H1 (cell line): ENCODE measurements around the gene TMEM108. TPM values are rescaled to one million over a fixed set of nuclear protein-coding genes. Genes with fewer than 3 reads are reported as not detected.

Experiments used
- CTCF ChIA-PET: fragments of 300-600 bp; sonication (Branson Sonifier 250); formaldehyde crosslinking; loops from one replicate; lab custom pipeline; 2021; ENCODE audit not compliant: partially characterized antibody; lab: Charles Lee
- POLR2A ChIA-PET: fragments of 300-600 bp; sonication (Branson Sonifier 250); formaldehyde crosslinking; loops from one replicate; lab custom pipeline; 2021; ENCODE audit warnings: inconsistent platforms; ENCODE audit not compliant: partially characterized antibody; lab: Charles Lee
- DNase-seq, 2 experiments: peaks; one replicate each; pipeline versions ENCODE4 v3.0.0 to v3.0.0-alpha.2; 2010 to 2022; ENCODE audit warnings: low spot score in 2 of 2, low read depth in 1 of 2, mixed read lengths in 1 of 2
- FAIRE-seq: peaks from 2 replicates; lab custom pipeline; 2011; peaks lifted over from hg19 to GRCh38; lab: Jason Lieb, UNC
- H2AFZ ChIP-seq: 2 replicates; pipeline ENCODE4 v1.8.1; 2012; ENCODE audit warnings: low read length, inconsistent platforms
- H2AK5ac ChIP-seq: 2 replicates; pipeline ENCODE4 v1.6.1; 2013; ENCODE audit warnings: low read depth, low read length
- H2BK120ac ChIP-seq: replicated peaks from 2 replicates; pipeline ENCODE3; 2013; ENCODE audit warnings: low read depth, low read length, inconsistent platforms
- H2BK12ac ChIP-seq: 2 replicates; pipeline ENCODE4 v1.6.1; 2013; ENCODE audit warnings: low read depth, low read length
- H2BK15ac ChIP-seq: 2 replicates; pipeline ENCODE4 v1.6.1; 2013; ENCODE audit warnings: low read length
- H2BK20ac ChIP-seq: 2 replicates; pipeline ENCODE4 v1.6.1; 2013; ENCODE audit warnings: low read length
- H2BK5ac ChIP-seq: 2 replicates; pipeline ENCODE4 v1.6.1; 2013; ENCODE audit warnings: low read depth, low read length
- H3K14ac ChIP-seq: 2 replicates; pipeline ENCODE4 v1.6.1; 2013; ENCODE audit warnings: inconsistent platforms; ENCODE audit not compliant: insufficient read length
- H3K18ac ChIP-seq: 2 replicates; pipeline ENCODE4 v1.6.1; 2013; ENCODE audit warnings: low read length; ENCODE audit errors: extremely low read depth
- H3K23ac ChIP-seq: 2 replicates; pipeline ENCODE4 v1.6.1; 2013; ENCODE audit warnings: inconsistent platforms; ENCODE audit not compliant: insufficient read length
- H3K23me2 ChIP-seq: 2 replicates; pipeline ENCODE4 v1.6.1; 2013; ENCODE audit warnings: low read depth, low read length
- H3K27ac ChIP-seq: 2 replicates; pipeline ENCODE4 v1.6.1; 2011; ENCODE audit warnings: low read depth, low read length, inconsistent platforms
- H3K27me3 ChIP-seq, 4 experiments: replicated peaks in 1 of 4; 1 replicate in 1 of 4; 2 replicates in 3 of 4; pipeline versions ENCODE4 v1.6.1 to v1.8.1; 2011 to 2013; ENCODE audit warnings: low read length in 3 of 4, mild to moderate bottlenecking in 3 of 4, inconsistent platforms in 2 of 4, mixed read lengths in 2 of 4, moderate library complexity in 1 of 4; ENCODE audit not compliant: control insufficient read depth in 3 of 4, insufficient read depth in 3 of 4; ENCODE audit errors: extremely low read depth in 1 of 4
- H3K36me3 ChIP-seq, 4 experiments: 2 replicates each; pipeline versions ENCODE4 v1.6.1 to v1.8.1; 2011 to 2013; ENCODE audit warnings: mild to moderate bottlenecking in 4 of 4, low read length in 3 of 4, moderate library complexity in 2 of 4, control low read depth in 1 of 4, inconsistent platforms in 1 of 4; ENCODE audit not compliant: insufficient read depth in 4 of 4, control insufficient read depth in 2 of 4
- H3K4ac ChIP-seq: replicated peaks from 2 replicates; pipeline ENCODE3; 2013; ENCODE audit warnings: low read length, low read depth, mixed read lengths, inconsistent platforms; ENCODE audit not compliant: insufficient read length
- H3K4me1 ChIP-seq, 4 experiments: replicated peaks in 1 of 4; 1 replicate in 1 of 4; 2 replicates in 3 of 4; pipeline versions ENCODE4 v1.6.1 to v1.8.1; 2011 to 2013; ENCODE audit warnings: low read length in 3 of 4, inconsistent platforms in 2 of 4, mixed read lengths in 1 of 4; ENCODE audit not compliant: insufficient read depth in 4 of 4, control insufficient read depth in 3 of 4
- H3K4me2 ChIP-seq, 2 experiments: 2 replicates each; pipeline versions ENCODE4 v1.6.1 to v1.8.1; 2011 to 2013; ENCODE audit warnings: low read depth in 2 of 2, low read length in 2 of 2, control low read depth in 1 of 2, inconsistent platforms in 1 of 2, mild to moderate bottlenecking in 1 of 2; ENCODE audit not compliant: insufficient read depth in 1 of 2
- H3K4me3 ChIP-seq, 4 experiments: fragments of 200-600, 300-600 bp in 1 of 4; sonication (generic), shearing (Covaris generic), sonication (Bioruptor Twin) in 1 of 4; 2 replicates each; pipeline versions ENCODE4 v1.5.1 to v1.8.1; 2011 to 2016; ENCODE audit warnings: low read length in 4 of 4, low read depth in 3 of 4, control low read depth in 2 of 4, inconsistent platforms in 2 of 4, mild to moderate bottlenecking in 2 of 4, mixed read lengths in 1 of 4, moderate library complexity in 1 of 4; ENCODE audit not compliant: insufficient read depth in 2 of 4; ENCODE audit errors: extremely low read depth in 1 of 4
- H3K56ac ChIP-seq: replicated peaks from 2 replicates; pipeline ENCODE3; 2013; ENCODE audit warnings: low read depth, mild to moderate bottlenecking, mixed read lengths, low read length, inconsistent platforms; ENCODE audit not compliant: insufficient read length
- H3K79me1 ChIP-seq: 2 replicates; pipeline ENCODE4 v1.6.1; 2013; ENCODE audit warnings: low read depth, low read length, control low read depth
- H3K79me2 ChIP-seq, 2 experiments: 2 replicates each; pipeline versions ENCODE4 v1.6.1 to v1.8.1; 2012 to 2013; ENCODE audit warnings: low read length in 2 of 2, mild to moderate bottlenecking in 2 of 2, inconsistent platforms in 1 of 2; ENCODE audit not compliant: insufficient read depth in 2 of 2, control insufficient read depth in 1 of 2
- H3K9ac ChIP-seq, 4 experiments: replicated peaks in 1 of 4; 1 replicate in 1 of 4; 2 replicates in 3 of 4; pipeline versions ENCODE4 v1.6.1 to v1.8.1; 2011 to 2013; ENCODE audit warnings: low read depth in 3 of 4, low read length in 3 of 4, control low read depth in 2 of 4, mild to moderate bottlenecking in 2 of 4, moderate library complexity in 2 of 4, inconsistent platforms in 1 of 4; ENCODE audit errors: extremely low read depth in 1 of 4
- H3K9me3 ChIP-seq, 2 experiments: 2 replicates each; pipeline versions ENCODE4 v1.6.1 to v1.8.1; 2012 to 2013; ENCODE audit warnings: mild to moderate bottlenecking in 2 of 2, moderate library complexity in 2 of 2, control low read depth in 1 of 2, inconsistent platforms in 1 of 2, low read depth in 1 of 2, low read length in 1 of 2, mixed read lengths in 1 of 2; ENCODE audit not compliant: insufficient read depth in 2 of 2
- H4K20me1 ChIP-seq, 2 experiments: replicated peaks in 1 of 2; 2 replicates each; pipeline versions ENCODE3 to v1.8.1; 2011 to 2013; ENCODE audit warnings: inconsistent platforms in 2 of 2, low read length in 2 of 2, mild to moderate bottlenecking in 1 of 2; ENCODE audit not compliant: insufficient read depth in 2 of 2, control insufficient read depth in 1 of 2
- H4K5ac ChIP-seq: 2 replicates; pipeline ENCODE4 v1.6.1; 2013; ENCODE audit warnings: low read length, low read depth, mixed read lengths, inconsistent platforms; ENCODE audit not compliant: insufficient read length
- H4K8ac ChIP-seq: 2 replicates; pipeline ENCODE4 v1.8.0; 2013; ENCODE audit warnings: mild to moderate bottlenecking, moderate library complexity, low read length, inconsistent platforms; ENCODE audit not compliant: insufficient read depth; ENCODE audit errors: extremely low read depth
- H4K91ac ChIP-seq: replicated peaks from 2 replicates; pipeline ENCODE3; 2013; ENCODE audit warnings: low read length, mixed read lengths, inconsistent platforms; ENCODE audit not compliant: insufficient read length
- ASH2L ChIP-seq: fragments of 200-600, 300-600 bp; sonication (generic); IDR thresholded peaks from one replicate; pipeline ENCODE4 v1.7.1; 2017; ENCODE audit warnings: low read length
- BRCA1 ChIP-seq: IDR thresholded peaks from 2 replicates; pipeline ENCODE4 v1.6.1; 2012; ENCODE audit warnings: low read depth, low read length, improper control_type of control experiment
- CBX5 ChIP-seq: fragments of 300-800, 300-1000 bp; sonication (generic); IDR thresholded peaks from 2 replicates; pipeline ENCODE4 v1.7.1; 2016; ENCODE audit warnings: antibody characterized with exemption, low read length, low read depth
- JUND ChIP-seq: IDR thresholded peaks from 2 replicates; pipeline ENCODE4 v1.6.1; 2011; ENCODE audit warnings: mild to moderate bottlenecking, improper control_type of control experiment, low read length
- KDM1A ChIP-seq: fragments of 200-600, 300-600 bp; sonication (generic); IDR thresholded peaks from 2 replicates; pipeline ENCODE4 v1.7.1; 2016; ENCODE audit warnings: mild to moderate bottlenecking, low read length, borderline replicate concordance
- POU5F1 ChIP-seq: IDR thresholded peaks from 2 replicates; pipeline ENCODE4 v1.6.1; 2011; ENCODE audit warnings: low read depth, mild to moderate bottlenecking, low read length, moderate library complexity
- RFX5 ChIP-seq: IDR thresholded peaks from 2 replicates; pipeline ENCODE4 v1.6.1; 2011; ENCODE audit warnings: low read depth, low read length, improper control_type of control experiment, borderline replicate concordance
- SAP30 ChIP-seq: fragments of 300-600 bp; sonication (generic); IDR thresholded peaks from 2 replicates; pipeline ENCODE4 v1.7.1; 2012; ENCODE audit warnings: low read length, moderate library complexity, mild to moderate bottlenecking, inconsistent platforms; ENCODE audit not compliant: insufficient read depth, insufficient replicate concordance
- SIRT6 ChIP-seq: IDR thresholded peaks from one replicate; pipeline ENCODE4 v1.7.1; 2012; ENCODE audit warnings: low read length, inconsistent platforms
- TAF1 ChIP-seq: IDR thresholded peaks from 2 replicates; pipeline ENCODE4 v1.6.1; 2011; ENCODE audit warnings: mild to moderate bottlenecking, low read depth, low read length
- TAF7 ChIP-seq: optimal IDR thresholded peaks from 2 replicates; pipeline ENCODE3; 2011; ENCODE audit warnings: low read depth, mild to moderate bottlenecking, inconsistent platforms, low read length, moderate library complexity, borderline replicate concordance
- TBP ChIP-seq: IDR thresholded peaks from 2 replicates; pipeline ENCODE4 v1.6.1; 2011; ENCODE audit warnings: low read depth, low read length, improper control_type of control experiment
- YY1 ChIP-seq: IDR thresholded peaks from 2 replicates; pipeline ENCODE4 v1.6.1; 2011; ENCODE audit warnings: low read depth, mild to moderate bottlenecking, low read length
- WGBS, 2 experiments: shearing (Covaris generic) in 1 of 2; methylation state at CpG; one replicate each; pipeline versions ENCODE4 v1.1.6 to v1.1.7; 2013 to 2015; ENCODE audit warnings: low lambda C conversion rate in 2 of 2, mixed read lengths in 2 of 2, inconsistent platforms in 1 of 2, low coverage in 1 of 2, missing lambda C conversion rate in 1 of 2; ENCODE audit not compliant: insufficient replicate concordance in 2 of 2, insufficient coverage in 1 of 2, insufficient read length in 1 of 2; ENCODE audit errors: extremely low coverage in 1 of 2, missing lambda C conversion rate in 1 of 2; 5-methylcytosine and 5-hydroxymethylcytosine counted together
- polyA plus RNA-seq, 7 experiments: library from polyadenylated mRNA; depleted of rRNA in 3 of 7; stranded (reverse) in 5 of 7; unstranded in 2 of 7; fragments of >200 nt in 5 of 7; fragments of 200-250 nt in 2 of 7; gene quantifications; 1 replicate in 5 of 7; 2 replicates in 1 of 7; 4 replicates in 1 of 7; pipeline versions ENCODE4 v1.2.1 to v1.2.3, GENCODE V29; 2011 to 2013; ENCODE audit warnings: missing spikeins in 2 of 7, mixed read lengths in 2 of 7
- total RNA-seq: library from RNA; stranded (reverse); fragmentation: NEBNext Ultra II Directional; extraction: Animal tissue kit (Norgen Biotek cat#: 25700); gene quantifications from 2 replicates; pipeline ENCODE4 v1.2.1, GENCODE V29; 2021

TMEM108 gene
- total and polyA plus RNA-seq, 2 of the 8 experiments (the other 6 are each of a cell fraction or from before 2014, with no cell fraction given), result 14.3 to 16.2 TPM

GRCh38 chr3:133069556-133070286 is 31.5 kb downstream of the TMEM108 start:
- Histone ChIP-seq H2AFZ (no peak overlapping the region), H2BK20ac (no peak overlapping the region), H3K4me1 (no peaks in the 10 kb centered on the region), H3K4me3 (no peak overlapping the region), H3K23ac (no peak overlapping the region), H3K9ac (no peak overlapping the region), H2BK12ac (no peak overlapping the region), H3K27me3 (no peaks in the 10 kb centered on the region), H3K23me2 (no peaks in the 10 kb centered on the region; the same call in 1 of the 2 replicates), H2BK15ac (no peak overlapping the region), H3K27ac (no peak overlapping the region), H4K5ac (no peak overlapping the region), H2BK120ac (no peak overlapping the region), H3K56ac (no peak overlapping the region), H3K9me3 (no peaks in the 10 kb centered on the region), H4K20me1 (peaks cover 0 to 2% of the 10 kb centered on the region in 2 experiments), H3K4me2 (no peak overlapping the region)
- 94% methylated on average over 2 of the region's 2 CpGs; no CpG with 5 or more reads in 1 of the 2 experiments for WGBS, 2 experiments
- CTCF ChIA-PET, result no interaction called here
- TF ChIP-seq TBP, result no peak
- TF ChIP-seq TAF7, result no peak
- no peak for TF ChIP-seq SIRT6
- no peak for TF ChIP-seq CBX5
- no peak for TF ChIP-seq SAP30
- TF ChIP-seq KDM1A, result no peak
- TF ChIP-seq YY1, result no peak
- no peak for TF ChIP-seq JUND
- no peak for TF ChIP-seq ASH2L
- no peak for TF ChIP-seq RFX5
- TF ChIP-seq POU5F1, result no peak
- TF ChIP-seq BRCA1, result no peak
- TF ChIP-seq TAF1, result no peak
- TF ChIP-seq, all 59 proteins: peak for 0
- DNase-seq (no peak), FAIRE-seq (no peak)
- POLR2A ChIA-PET, result no interaction called here
- H2AK5ac ChIP-seq, result no peak overlapping the region
- H4K8ac ChIP-seq, result no peak overlapping the region
- no peak overlapping the region for H3K4ac ChIP-seq
- H3K79me2 ChIP-seq, result peaks cover 0 to 2% of the 10 kb centered on the region in 2 experiments; a peak in 2 of 4 replicates
- H3K36me3 ChIP-seq, result no peaks in the 10 kb centered on the region
- H3K14ac ChIP-seq, result no peak overlapping the region
- H3K18ac ChIP-seq, result no peak overlapping the region
- no peaks in the 10 kb centered on the region; the same call in 1 of the 2 replicates for H3K79me1 ChIP-seq
- H4K91ac ChIP-seq, result no peak overlapping the region
- no peak overlapping the region for H2BK5ac ChIP-seq
